Choroid plexus epithelial cell (primary cell): Measurements from ENCODE around the gene TNNT3.

Source experiments
- DNase-seq: peaks from one replicate; pipeline ENCODE4 v3.0.0-alpha.2; 2010; ENCODE audit warnings: low read depth
- H3K4me3 ChIP-seq: 2 replicates; pipeline ENCODE4 v1.5.1; 2011; ENCODE audit warnings: low read depth, mild to moderate bottlenecking, control low read depth, low read length, moderate library complexity
- CTCF ChIP-seq: conservative IDR thresholded peaks from 2 replicates; pipeline ENCODE4 v1.5.1; 2011; ENCODE audit warnings: low read depth, mild to moderate bottlenecking, control low read depth, inconsistent platforms, low read length, moderate library complexity

Gene TNNT3

DNA sequence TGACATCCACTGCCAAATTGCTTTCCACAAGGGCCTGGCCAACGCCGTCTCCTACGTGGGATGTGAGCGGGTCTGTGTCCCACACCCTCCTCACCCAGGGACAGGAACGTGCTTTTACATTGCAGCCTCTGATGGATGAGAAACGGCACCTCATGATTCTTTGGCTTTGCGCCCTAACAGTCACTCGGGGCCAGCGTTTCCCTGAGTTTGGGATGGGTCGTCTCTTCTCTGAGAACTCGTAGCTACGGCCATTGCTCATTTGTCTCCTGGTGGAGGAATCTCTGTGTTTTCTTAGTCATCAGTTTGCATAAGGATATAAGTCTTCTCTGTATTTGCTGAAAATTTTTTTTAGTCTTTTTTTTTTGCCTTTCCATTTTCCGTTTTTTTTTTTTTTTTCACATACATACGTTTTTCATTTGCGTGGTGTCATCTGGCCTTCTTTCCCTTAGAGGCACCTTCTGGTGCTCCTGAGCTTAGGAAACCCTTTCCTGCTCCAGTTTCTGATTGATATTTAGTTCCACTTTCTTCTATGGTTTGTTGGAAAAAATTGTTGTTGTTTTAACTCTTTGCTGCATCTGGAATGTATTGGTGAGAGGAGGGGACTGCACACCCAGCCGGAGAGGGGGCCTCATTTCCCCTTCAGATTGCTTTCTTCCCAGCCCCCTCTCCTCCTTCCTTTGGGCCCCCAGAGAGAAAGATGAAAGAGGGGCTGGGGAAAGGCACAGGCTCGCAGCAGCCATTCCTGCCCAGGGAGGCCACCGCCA, 12.0 kb downstream of the TNNT3 start:
- DNase-seq: peak; percentile 38
- no peak overlapping the region for H3K4me3 ChIP-seq
- TF ChIP-seq CTCF: no peak

GRCh38 chr11:1932105-1932480, 12.6 kb downstream of the TNNT3 start:
- DNase-seq: no peak
- H3K4me3 ChIP-seq: no peak overlapping the region
- no peak for TF ChIP-seq CTCF

DNA sequence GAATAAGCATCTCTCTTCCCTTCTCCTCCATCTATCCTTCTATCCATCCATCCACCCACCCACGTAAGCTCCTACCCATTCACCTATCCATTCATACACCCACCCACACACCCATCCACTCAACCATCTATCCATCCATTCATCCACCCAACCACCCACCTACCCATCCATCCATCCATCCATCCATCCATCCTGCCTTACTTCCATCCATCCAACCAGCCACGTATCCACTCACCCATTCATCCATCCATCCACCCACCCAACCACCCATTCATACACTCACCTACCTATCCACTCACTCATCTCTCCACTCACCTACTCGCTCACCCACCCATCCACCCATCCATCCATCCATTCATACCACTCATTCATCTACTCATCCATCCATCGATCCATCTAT, 13.2 kb downstream of the TNNT3 start:
- H3K4me3 ChIP-seq: no peak overlapping the region
- no peak for TF ChIP-seq CTCF
- DNase-seq: no peak

DNA sequence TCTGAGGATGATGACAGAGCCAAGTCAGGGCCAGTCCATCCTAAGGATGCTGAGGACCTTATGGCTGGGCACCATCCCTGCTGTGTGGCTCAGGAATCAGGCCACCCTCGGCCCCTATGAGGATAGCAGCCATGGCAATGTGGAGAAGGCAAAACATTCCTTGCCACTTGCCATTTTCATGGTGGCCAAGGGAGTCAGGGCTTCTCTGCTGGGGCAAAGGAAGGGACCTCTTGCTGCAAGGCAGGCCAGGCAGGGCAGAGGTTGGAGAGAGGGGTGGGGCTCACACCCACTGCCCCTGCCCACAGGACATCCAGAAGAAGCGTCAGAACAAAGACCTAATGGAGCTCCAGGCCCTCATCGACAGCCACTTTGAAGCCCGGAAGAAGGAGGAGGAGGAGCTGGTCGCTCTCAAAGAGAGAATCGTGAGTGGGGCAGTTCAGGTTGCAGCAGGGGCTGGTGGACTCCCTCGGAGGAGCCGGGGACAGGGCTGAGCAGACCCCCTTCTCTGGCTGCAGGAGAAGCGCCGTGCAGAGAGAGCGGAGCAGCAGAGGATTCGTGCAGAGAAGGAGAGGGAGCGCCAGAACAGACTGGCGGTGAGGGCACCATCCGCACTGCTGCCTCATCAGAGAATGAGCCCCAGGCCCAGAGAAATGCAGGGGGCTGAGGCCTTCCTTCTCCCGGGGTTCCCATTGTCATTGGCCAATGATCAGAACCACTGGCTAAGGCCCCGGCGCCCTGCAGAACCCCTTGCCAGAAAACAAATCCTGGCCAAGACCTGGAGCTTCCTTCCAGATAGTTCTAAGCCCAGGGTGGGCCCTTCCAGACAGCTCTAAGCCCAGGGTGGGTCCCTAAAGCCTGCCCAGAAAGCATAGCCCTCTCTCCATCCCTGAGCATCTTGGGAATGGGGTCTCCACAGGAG, 14.2 kb downstream of the TNNT3 start:
- H3K4me3 ChIP-seq: no peak overlapping the region
- TF ChIP-seq CTCF: no peak
- DNase-seq: no peak

DNA sequence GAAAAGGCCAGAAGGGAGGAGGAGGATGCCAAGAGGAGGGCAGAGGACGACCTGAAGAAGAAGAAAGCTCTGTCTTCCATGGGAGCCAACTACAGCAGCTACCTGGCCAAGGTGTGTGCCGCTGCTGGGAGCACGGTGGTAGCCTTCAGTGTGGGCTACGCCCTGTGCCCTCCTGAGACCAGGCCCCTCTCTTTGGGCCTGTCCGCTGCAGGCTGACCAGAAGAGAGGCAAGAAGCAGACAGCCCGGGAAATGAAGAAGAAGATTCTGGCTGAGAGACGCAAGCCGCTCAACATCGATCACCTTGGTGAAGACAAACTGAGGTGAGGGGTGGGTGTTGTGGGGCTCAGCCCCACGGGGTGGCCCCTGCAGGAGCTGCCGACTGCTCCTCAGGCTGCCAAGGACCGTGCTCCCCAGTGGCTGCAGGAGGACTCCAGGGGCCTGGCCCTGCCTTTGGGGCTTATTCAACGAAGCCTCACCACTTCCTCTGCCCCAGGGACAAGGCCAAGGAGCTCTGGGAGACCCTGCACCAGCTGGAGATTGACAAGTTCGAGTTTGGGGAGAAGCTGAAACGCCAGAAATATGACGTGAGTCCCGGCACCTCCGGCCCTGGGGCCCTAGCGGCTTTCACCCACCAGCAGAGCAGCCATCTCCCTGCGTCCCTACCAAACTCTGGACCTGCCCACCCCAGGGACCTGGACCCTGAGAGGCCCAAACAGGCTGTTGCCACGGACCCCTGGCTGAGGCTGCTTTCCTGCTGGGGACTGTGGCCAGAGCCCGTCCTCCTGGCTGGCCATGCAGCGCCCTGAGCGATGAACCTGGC, 15.0 kb downstream of the TNNT3 start:
- H3K4me3 ChIP-seq: no peak overlapping the region
- TF ChIP-seq CTCF: no peak
- DNase-seq: no peak

DNA sequence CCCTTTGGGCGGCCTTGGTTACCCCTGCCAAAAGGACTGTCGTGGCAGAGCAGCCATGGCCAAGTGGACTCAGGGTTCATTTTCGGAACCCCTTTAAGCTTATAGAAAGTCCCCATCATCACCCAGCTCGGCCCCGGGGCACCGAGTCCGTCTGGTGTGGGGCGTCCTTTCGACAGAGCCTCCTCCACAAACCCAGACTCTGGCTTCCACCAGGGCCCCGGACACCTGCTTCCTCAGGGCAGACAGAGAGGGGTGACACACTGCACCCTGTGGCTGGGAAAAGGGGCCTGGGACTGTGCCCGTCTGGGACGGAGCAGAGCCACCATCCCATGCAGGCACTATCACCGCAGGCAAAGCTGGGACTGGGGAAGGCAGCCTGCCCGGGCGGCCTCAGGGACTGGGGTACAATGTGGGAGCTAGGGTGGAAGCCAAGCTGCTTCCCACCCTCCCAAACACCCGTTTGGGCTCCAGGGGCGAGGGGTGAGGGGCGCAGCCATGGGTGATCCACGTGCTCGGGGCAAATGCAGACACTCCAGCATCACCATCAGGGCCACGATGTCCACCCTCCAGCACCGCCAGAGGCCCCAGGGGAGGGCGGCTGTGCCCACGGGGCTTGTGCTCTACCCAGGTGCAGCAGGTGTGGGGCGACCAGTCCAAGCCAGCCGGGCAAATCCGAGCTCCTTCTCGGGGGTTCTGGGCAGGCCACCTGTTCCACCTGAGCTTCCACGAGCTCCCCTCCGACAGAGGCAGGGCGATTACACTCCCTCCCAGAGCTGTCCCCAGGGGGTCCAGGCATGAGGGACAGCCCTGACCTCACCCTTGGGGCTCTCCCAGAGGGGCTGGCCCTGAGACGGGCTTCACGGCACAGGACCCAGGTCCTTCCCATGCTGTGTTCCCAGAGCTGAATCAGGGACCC, 15.9 kb downstream of the TNNT3 start:
- no peak for DNase-seq
- H3K4me3 ChIP-seq: no peak overlapping the region
- TF ChIP-seq CTCF: no peak
